Common myeloid progenitor, CD34-positive (primary cell): ENCODE results near the gene LTB4R2.

Source experiments
- CTCF ChIA-PET: fragments of 350-600 bp; sonication (Branson Sonifier 250); formaldehyde crosslinking; loops from one replicate; lab custom pipeline; 2021; ENCODE audit warnings: antibody characterized with exemption; lab: Charles Lee
- POLR2A ChIA-PET: fragments of 350-600 bp; sonication (Branson Sonifier 250); formaldehyde crosslinking; loops from one replicate; lab custom pipeline; 2021; ENCODE audit warnings: antibody characterized with exemption; lab: Charles Lee
- DNase-seq, 3 donors: peaks; one replicate each; pipeline versions ENCODE4 v3.0.0 to v3.0.0-alpha.2; 2013
- H3K27ac ChIP-seq, 2 experiments: 1 replicate in 1 of 2; 2 replicates in 1 of 2; pipeline ENCODE4 v1.7.0; 2013; ENCODE audit warnings: inconsistent platforms in 2 of 2, low read length in 2 of 2, mild to moderate bottlenecking in 2 of 2, low read depth in 1 of 2, moderate library complexity in 1 of 2; ENCODE audit not compliant: severe bottlenecking in 2 of 2, insufficient read depth in 1 of 2, poor library complexity in 1 of 2
- H3K27me3 ChIP-seq, 5 experiments: replicated peaks in 2 of 5; 1 replicate in 3 of 5; 2 replicates in 2 of 5; pipeline versions ENCODE4 v1.6.1 to v1.7.0; 2013; ENCODE audit warnings: low read length in 4 of 5, mild to moderate bottlenecking in 2 of 5, moderate library complexity in 2 of 5, inconsistent platforms in 1 of 5; ENCODE audit not compliant: insufficient read depth in 5 of 5, control insufficient read depth in 4 of 5
- H3K36me3 ChIP-seq, 4 experiments: 1 replicate in 2 of 4; 2 replicates in 2 of 4; pipeline versions ENCODE4 v1.6.1 to v1.7.0; 2013; ENCODE audit warnings: low read length in 3 of 4, control low read depth in 1 of 4, mild to moderate bottlenecking in 1 of 4; ENCODE audit not compliant: control insufficient read depth in 4 of 4, insufficient read depth in 4 of 4
- H3K4me1 ChIP-seq, 4 experiments: 1 replicate in 3 of 4; 2 replicates in 1 of 4; pipeline versions ENCODE4 v1.6.1 to v1.7.1; 2013; ENCODE audit warnings: low read length in 3 of 4, mild to moderate bottlenecking in 3 of 4, control low read depth in 1 of 4, inconsistent platforms in 1 of 4, moderate library complexity in 1 of 4; ENCODE audit not compliant: control insufficient read depth in 4 of 4, insufficient read depth in 4 of 4; ENCODE audit errors: control extremely low read depth in 1 of 4
- H3K4me3 ChIP-seq, 7 experiments: 1 replicate in 4 of 7; 2 replicates in 3 of 7; pipeline versions ENCODE4 v1.5.1 to v1.7.0; 2013; ENCODE audit warnings: mild to moderate bottlenecking in 7 of 7, low read length in 6 of 7, moderate library complexity in 6 of 7, inconsistent platforms in 2 of 7, low read depth in 2 of 7, control low read depth in 1 of 7; ENCODE audit not compliant: insufficient read depth in 4 of 7, control insufficient read depth in 1 of 7; ENCODE audit errors: extremely low read depth in 1 of 7
- H3K9me3 ChIP-seq, 5 experiments: 1 replicate in 4 of 5; 2 replicates in 1 of 5; pipeline versions ENCODE4 v1.6.1 to v1.7.1; 2013; ENCODE audit warnings: low read length in 4 of 5, mild to moderate bottlenecking in 2 of 5, inconsistent platforms in 1 of 5, low read depth in 1 of 5, moderate library complexity in 1 of 5; ENCODE audit not compliant: control insufficient read depth in 4 of 5, insufficient read depth in 2 of 5; ENCODE audit errors: control extremely low read depth in 1 of 5
- WGBS: methylation state at CpG from one replicate; pipeline ENCODE4 v1.1.5; 2013; ENCODE audit not compliant: insufficient coverage; 5-methylcytosine and 5-hydroxymethylcytosine counted together

The LTB4R2 gene

DNA sequence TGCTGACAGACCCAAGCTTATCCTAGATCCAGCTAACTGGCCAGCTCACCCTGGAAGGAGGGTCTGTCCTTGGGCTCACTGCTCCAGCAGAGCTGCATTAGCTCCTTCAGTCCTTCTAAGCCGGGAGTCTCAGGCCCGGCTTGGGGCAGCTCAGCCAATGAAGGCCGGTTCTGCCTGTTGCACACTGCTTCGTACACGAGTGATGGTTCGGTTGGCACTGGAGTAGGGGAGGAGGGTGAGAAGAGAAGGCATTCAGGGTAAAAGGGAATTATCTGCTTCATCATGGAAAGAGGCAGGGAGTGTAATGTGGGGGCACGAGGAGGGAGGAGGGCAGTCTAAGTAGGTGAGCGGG is 27.9 kb downstream of the LTB4R2 start:
- CTCF ChIA-PET = interaction anchor here (0.8 to 21.7 kb wide), 9 partner anchors 9 to 95 kb away, joined by 3 to 488 read pairs (median 19); partner anchors contain the start of genes CBLN3, CIDEB, DHRS1 and KHNYN
- peaks cover 0 to 18% (median 9%) of the 10 kb centered on the region in 4 experiments for H3K36me3 ChIP-seq
- no peak for DNase-seq
- H3K27ac ChIP-seq = no peak overlapping the region
- 100% methylated on average over 4 of the region's 8 CpGs for WGBS
- H3K27me3 ChIP-seq = peaks cover 0 to 27% (median 9%) of the 10 kb centered on the region in 5 experiments
- POLR2A ChIA-PET = no interaction called here
- peaks cover 10 to 57% (median 53%) of the 10 kb centered on the region in 4 experiments for H3K4me1 ChIP-seq
- H3K4me3 ChIP-seq = no peak overlapping the region
- H3K9me3 ChIP-seq = no peaks in the 10 kb centered on the region

DNA sequence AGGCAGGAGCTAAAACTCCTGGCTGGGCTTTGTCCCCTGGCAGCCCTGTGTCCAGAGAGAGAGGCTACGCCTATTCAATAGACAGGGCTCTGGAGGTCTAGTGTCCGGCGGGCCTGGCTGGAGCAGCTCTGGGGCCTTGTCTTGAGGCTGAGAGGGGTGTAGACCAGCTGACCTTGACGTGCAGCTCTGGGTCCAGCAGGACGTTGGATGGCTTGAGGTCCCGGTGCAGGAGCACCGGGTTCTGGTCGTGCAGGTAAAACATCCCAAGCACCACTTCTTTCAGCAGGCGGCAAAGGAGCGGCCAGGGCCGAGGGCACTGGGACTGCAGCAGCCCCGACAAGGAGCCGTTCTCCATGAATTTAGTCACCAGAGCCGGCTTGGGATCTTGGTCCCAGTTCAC is 28.9 kb downstream of the LTB4R2 start:
- ChIA-PET CTCF (interaction anchor here (0.8 to 21.7 kb wide), 13 partner anchors 8 to 94 kb away, joined by 3 to 488 read pairs (median 4); partner anchors contain the start of genes CBLN3, KHNYN and SDR39U1), POLR2A (no interaction called here)
- Histone ChIP-seq H3K36me3 (peaks cover 0 to 18% (median 9%) of the 10 kb centered on the region in 4 experiments), H3K9me3 (no peaks in the 10 kb centered on the region), H3K27me3 (peaks cover 0 to 17% (median 5%) of the 10 kb centered on the region in 5 experiments), H3K4me1 (peaks cover 10 to 47% (median 43%) of the 10 kb centered on the region in 4 experiments), H3K4me3 (peak overlapping the region; percentile 43 to 91 (median 75)), H3K27ac (no peak overlapping the region)
- DNase-seq = no peak
- WGBS = 86% methylated on average over 14 of the region's 14 CpGs

DNA sequence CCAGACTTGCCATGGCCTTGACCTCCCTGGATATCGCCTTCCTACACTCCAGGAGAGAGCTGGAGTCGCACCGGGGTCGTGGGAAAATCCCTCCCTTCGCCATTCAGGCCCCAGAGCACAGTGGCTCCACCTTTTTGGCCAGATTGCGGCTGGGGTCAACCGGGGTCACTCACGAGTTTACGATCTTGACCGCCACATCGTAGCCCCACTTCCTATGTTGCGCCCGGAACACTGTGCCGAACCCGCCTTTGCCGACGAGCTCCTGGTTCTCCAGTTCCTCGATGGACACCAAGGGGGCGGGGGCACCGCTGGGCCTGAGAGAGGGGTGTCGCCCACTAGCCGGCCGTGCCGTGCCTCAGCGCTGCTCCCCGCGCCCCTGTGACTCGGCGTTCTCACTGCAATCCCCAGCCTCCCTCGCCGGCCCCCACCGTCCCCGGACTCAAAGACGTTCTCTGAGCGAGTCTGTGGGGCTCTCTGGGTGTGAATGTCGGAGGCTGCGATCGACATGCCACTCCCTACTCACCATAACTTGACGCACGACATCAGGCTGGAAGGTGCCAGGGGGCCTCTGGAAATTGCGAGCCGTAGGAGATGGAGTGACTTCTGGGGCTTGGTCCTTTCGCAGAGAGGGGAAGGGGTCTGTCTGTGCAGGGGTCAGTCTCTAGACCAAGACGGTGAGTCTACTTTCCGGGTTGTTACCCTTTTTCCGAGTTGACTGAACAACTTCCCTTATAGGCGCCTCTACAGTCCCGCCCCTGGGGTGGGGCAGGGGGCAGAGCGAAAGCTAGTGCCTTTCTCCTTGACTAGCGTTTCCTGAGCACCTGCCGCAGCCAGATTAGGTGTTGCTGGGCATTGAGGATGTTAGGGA is 29.6 kb downstream of the LTB4R2 start, which contains the start of gene RIPK3:
Gene RIPK3, minus strand, starts transcription at position 708 of the 868 bp plus-strand sequence. Its CDS starts 165 bp downstream, at position 543.
- H3K27ac ChIP-seq = peak within 1 kb of the TSS in 1 of 2 experiments; percentile 53
- peak in 2 of 3 donors; percentile 62 to 74 for DNase-seq
- H3K36me3 ChIP-seq = peaks cover 0 to 18% (median 9%) of the 10 kb centered on the region in 4 experiments
- ChIA-PET CTCF (interaction anchor here (0.7 to 21.7 kb wide), 19 partner anchors 7 to 93 kb away, joined by 3 to 488 read pairs (median 4); partner anchors contain the start of genes CBLN3, KHNYN and SDR39U1), POLR2A (interaction anchor here (0.6 to 1.4 kb wide), 2 partner anchors 8 to 88 kb away, joined by 3 to 4 read pairs; no protein-coding TSS in a partner anchor)
- H3K4me3 ChIP-seq = peak within 1 kb of the TSS; percentile 43 to 91 (median 75)
- 5% methylated on average over 29 of the region's 51 CpGs for WGBS
- peaks cover 7 to 40% (median 38%) of the 10 kb centered on the region in 4 experiments for H3K4me1 ChIP-seq
- no peaks in the 10 kb centered on the region for H3K9me3 ChIP-seq
- H3K27me3 ChIP-seq = peaks cover 0 to 10% (median 2%) of the 10 kb centered on the region in 5 experiments

- no peak for DNase-seq
- no peak overlapping the region for H3K27ac ChIP-seq
- peaks cover 0 to 18% (median 9%) of the 10 kb centered on the region in 4 experiments for H3K36me3 ChIP-seq
- WGBS = 100% methylated on average over 1 of the region's 1 CpG
- ChIA-PET CTCF (interaction anchor here (0.8 to 21.7 kb wide), 12 partner anchors 9 to 92 kb away, joined by 3 to 488 read pairs (median 4); partner anchors contain the start of genes CBLN3, KHNYN and SDR39U1), POLR2A (interaction anchor here (1.4 kb wide), 1 partner anchor 87 kb away, joined by 3 read pairs; no protein-coding TSS in a partner anchor)
- H3K4me1 ChIP-seq = peaks cover 7 to 29% (median 27%) of the 10 kb centered on the region in 4 experiments
- no peaks in the 10 kb centered on the region for H3K9me3 ChIP-seq
- H3K4me3 ChIP-seq = no peak overlapping the region
- H3K27me3 ChIP-seq = peaks cover 0 to 2% (median 0%) of the 10 kb centered on the region in 5 experiments
Observed at GRCh38 chr14:24340606-24341005, 30.7 kb downstream of the LTB4R2 start.

DNA sequence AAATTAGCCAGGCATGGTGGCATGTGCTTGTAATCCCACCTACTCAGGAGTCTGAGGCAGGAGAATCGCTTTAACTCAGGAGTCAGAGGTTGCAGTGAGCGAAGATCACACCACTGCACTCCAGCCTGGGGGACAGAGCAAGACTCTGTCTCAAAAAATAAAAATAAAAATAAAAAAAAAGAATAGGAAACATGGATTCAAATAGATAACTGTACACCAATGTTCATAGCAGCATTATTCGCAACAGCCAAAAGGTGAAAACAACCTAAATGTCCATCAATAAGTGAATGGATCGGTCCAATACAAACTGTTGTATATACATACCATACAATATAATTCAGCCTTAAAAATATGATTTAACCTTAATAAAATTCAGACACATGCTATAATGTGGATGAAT is 32.9 kb downstream of the LTB4R2 start:
- H3K36me3 ChIP-seq = peaks cover 0 to 3% (median under 1%) of the 10 kb centered on the region in 4 experiments
- WGBS = no CpG with 5 or more reads among the region's 4 CpGs
- H3K9me3 ChIP-seq = no peaks in the 10 kb centered on the region
- ChIA-PET POLR2A (no interaction called here), CTCF (interaction anchor here (0.9 to 21.7 kb wide), 7 partner anchors 9 to 90 kb away, joined by 3 to 488 read pairs (median 3); partner anchors contain the start of genes CBLN3, KHNYN and SDR39U1)
- H3K27me3 ChIP-seq = peaks cover 0 to 2% (median 0%) of the 10 kb centered on the region in 5 experiments
- H3K27ac ChIP-seq = no peak overlapping the region
- H3K4me3 ChIP-seq = no peak overlapping the region
- DNase-seq = no peak
- peaks cover 0 to 19% (median 18%) of the 10 kb centered on the region in 4 experiments for H3K4me1 ChIP-seq

- no peak overlapping the region for H3K4me3 ChIP-seq
- no peak for DNase-seq
- no peaks in the 10 kb centered on the region for H3K36me3 ChIP-seq
- H3K27ac ChIP-seq = no peak overlapping the region
- H3K4me1 ChIP-seq = peaks cover 0 to 14% (median 11%) of the 10 kb centered on the region in 4 experiments
- CTCF ChIA-PET = interaction anchor here (0.7 to 5.4 kb wide), 9 partner anchors 10 to 91 kb away, joined by 3 to 36 read pairs (median 3); partner anchors contain the start of gene ADCY4
- 94% methylated on average over 2 of the region's 7 CpGs for WGBS
- POLR2A ChIA-PET = interaction anchor here (0.6 kb wide), 1 partner anchor 11 kb away, joined by 7 read pairs; no protein-coding TSS in a partner anchor
- peaks cover 0 to 2% (median 0%) of the 10 kb centered on the region in 5 experiments for H3K27me3 ChIP-seq
- H3K9me3 ChIP-seq = no peaks in the 10 kb centered on the region
Observed at GRCh38 chr14:24343795-24344660, 34.1 kb downstream of the LTB4R2 start.
